Aorta (tissue), 5 donors: ENCODE results near the gene PUM1. TPM values are rescaled to one million over a fixed set of nuclear protein-coding genes. Genes with fewer than 3 reads are reported as not detected.
"Not testable (repeated sequence)": the region's sequence is repeated elsewhere in the genome, so short reads cannot be mapped to it uniquely, and the experiment has no call there.

Experiments
- ATAC-seq: fragments of 200-7000 bp; cut with Tn5 transposase; one replicate; pipeline ENCODE4 v1.9.1; 2022; ENCODE audit warnings: moderate library complexity; ENCODE audit not compliant: low FRiP score
- DNase-seq, 2 donors: peaks; one replicate each; pipeline ENCODE4 v3.0.0-alpha.2; 2020
- H3K27ac ChIP-seq, 2 donors: one replicate each; pipeline ENCODE4 v1.5.1; 2013; ENCODE audit warnings: low read length in 2 of 2, mild to moderate bottlenecking in 2 of 2, moderate library complexity in 2 of 2, control low read depth in 1 of 2, inconsistent platforms in 1 of 2, low read depth in 1 of 2
- H3K27me3 ChIP-seq, 2 donors: one replicate each; pipeline ENCODE4 v1.6.1; 2013; ENCODE audit warnings: control low read depth in 1 of 2, low read length in 1 of 2, mild to moderate bottlenecking in 1 of 2, moderate library complexity in 1 of 2; ENCODE audit not compliant: insufficient read depth in 2 of 2, control insufficient read depth in 1 of 2
- H3K36me3 ChIP-seq, 2 donors: one replicate each; pipeline ENCODE4 v1.6.1; 2013; ENCODE audit warnings: control low read depth in 1 of 2, low read length in 1 of 2, mild to moderate bottlenecking in 1 of 2; ENCODE audit not compliant: insufficient read depth in 2 of 2, control insufficient read depth in 1 of 2
- H3K4me1 ChIP-seq, 2 donors: one replicate each; pipeline ENCODE4 v1.6.1; 2013; ENCODE audit warnings: low read length in 2 of 2, control low read depth in 1 of 2, mild to moderate bottlenecking in 1 of 2, moderate library complexity in 1 of 2; ENCODE audit not compliant: insufficient read depth in 2 of 2, control insufficient read depth in 1 of 2
- H3K4me3 ChIP-seq, 2 donors: one replicate each; pipeline ENCODE4 v1.5.1; 2013; ENCODE audit warnings: low read length in 2 of 2, control low read depth in 1 of 2, mild to moderate bottlenecking in 1 of 2
- H3K9me3 ChIP-seq: one replicate; pipeline ENCODE4 v1.6.1; 2013; ENCODE audit warnings: mild to moderate bottlenecking, low read length; ENCODE audit not compliant: control insufficient read depth
- WGBS, 2 donors: extraction: QIAGEN DNeasy Blood & Tissue Kit; methylation state at CpG; one replicate each; pipeline ENCODE4 v1.1.7; 2013; 5-methylcytosine and 5-hydroxymethylcytosine counted together
- intact Hi-C, 2 donors: fragments of 100-400 bp; cut with DNase I; formaldehyde crosslinking; loops; one replicate each; pipeline versions ENCODE4 v1.14.2 to v1.15.0; 2022
- polyA plus RNA-seq, 2 donors: library from polyadenylated mRNA; stranded (reverse); fragments of 200-250 nt; gene quantifications; one replicate each; pipeline ENCODE4 v1.2.3, GENCODE V29; 2013
- total RNA-seq, 2 donors: library from RNA; stranded (reverse); fragmentation: NEBNext Ultra II Directional; extraction: Animal tissue kit (Norgen Biotek cat#: 25700); gene quantifications; one replicate each; pipeline ENCODE4 v1.2.1, GENCODE V29; 2021
- donor health status: healthy with polysubstance abuse.
- donor health status: Bipolar disorder and iron deficiency.
- donor health status: DM: no; HTN: no; CAD: no.
- donor health status: DM: no; HTN: no; CAD: no.
- donor health status: DM: yes; HTN: yes; CAD: no.

PUM1 gene
- total and polyA plus RNA-seq, 4 donors: 13.1 to 120 (median 63.2) TPM

- Histone ChIP-seq H3K27ac (no peak overlapping the region), H3K27me3 (no peaks in the 10 kb centered on the region), H3K4me3 (no peak overlapping the region), H3K4me1 (no peaks in the 10 kb centered on the region), H3K36me3 (no peaks in the 10 kb centered on the region), H3K9me3 (no peaks in the 10 kb centered on the region)
- ATAC-seq (no peak), DNase-seq (peak in 1 of 2 donors; percentile 26)
- 75 to 76% methylated on average over 4 of the region's 4 CpGs for WGBS, 2 donors
- intact Hi-C loops: no loop called here
These were observed 6.8 kb upstream of the PUM1 start for GRCh38 chr1:31072304-31072746.

- Histone ChIP-seq H3K27ac (no peak overlapping the region), H3K4me1 (no peaks in the 10 kb centered on the region), H3K27me3 (no peaks in the 10 kb centered on the region), H3K4me3 (no peak overlapping the region), H3K36me3 (no peaks in the 10 kb centered on the region), H3K9me3 (no peaks in the 10 kb centered on the region)
- WGBS, 2 donors: 78 to 80% methylated on average over 9 of the region's 9 CpGs
- intact Hi-C loops: no loop called here
- DNase-seq: peak in 1 of 2 donors; percentile 6
- no peak for ATAC-seq
These were observed 3.9 kb upstream of the PUM1 start for GRCh38 chr1:31069392-31069791.

GRCh38 chr1:31064718-31065309, 703 bp downstream of the PUM1 start:
- 0% methylated on average over 18 to 19 of the region's 19 CpGs for WGBS, 2 donors
- peak in 1 of 2 donors; percentile 60 for DNase-seq
- Histone ChIP-seq H3K27me3 (no peaks in the 10 kb centered on the region), H3K9me3 (no peaks in the 10 kb centered on the region), H3K4me1 (no peaks in the 10 kb centered on the region), H3K36me3 (no peaks in the 10 kb centered on the region), H3K4me3 (peak overlapping the region; percentile 66 to 78), H3K27ac (peak overlapping the region; percentile 70 to 93)
- peak; percentile 31 for ATAC-seq
- intact Hi-C loops: no loop called here

GRCh38 chr1:31064111-31064717, 1.3 kb downstream of the PUM1 start:
- Histone ChIP-seq H3K4me3 (peak overlapping the region; percentile 66 to 78), H3K27me3 (no peaks in the 10 kb centered on the region), H3K9me3 (no peaks in the 10 kb centered on the region), H3K4me1 (no peaks in the 10 kb centered on the region), H3K36me3 (no peaks in the 10 kb centered on the region), H3K27ac (no peak overlapping the region)
- DNase-seq (no peak), ATAC-seq (no peak)
- intact Hi-C loops: no loop called here
- 0% methylated on average over 8 of the region's 8 CpGs for WGBS, 2 donors

- intact Hi-C loops: no loop called here
- no peak overlapping the region for H3K27ac ChIP-seq
- H3K4me1 ChIP-seq: peaks cover 0 to 1% of the 10 kb centered on the region in 2 donors
- peak overlapping the region; percentile 21 to 78 for H3K4me3 ChIP-seq
- DNase-seq (no peak), ATAC-seq (no peak)
- peaks cover 0 to 2% of the 10 kb centered on the region in 2 donors for H3K36me3 ChIP-seq
- H3K9me3 ChIP-seq: no peaks in the 10 kb centered on the region
- H3K27me3 ChIP-seq: no peaks in the 10 kb centered on the region
- 5 to 7% methylated on average over 4 of the region's 4 CpGs for WGBS, 2 donors
These were observed 1.9 kb downstream of the PUM1 start for GRCh38 chr1:31063631-31064030.

- no peaks in the 10 kb centered on the region for H3K9me3 ChIP-seq
- ATAC-seq: no peak
- no peak for DNase-seq
- 62 to 72% methylated on average over 4 of the region's 4 CpGs for WGBS, 2 donors
- intact Hi-C loops: no loop called here
- H3K4me1 ChIP-seq: peaks cover 0 to 2% of the 10 kb centered on the region in 2 donors
- no peak overlapping the region for H3K4me3 ChIP-seq
- no peaks in the 10 kb centered on the region for H3K27me3 ChIP-seq
- no peak overlapping the region for H3K27ac ChIP-seq
- H3K36me3 ChIP-seq: peaks cover 0 to 3% of the 10 kb centered on the region in 2 donors
These were observed 2.6 kb downstream of the PUM1 start for GRCh38 chr1:31062867-31063380.

- H3K9me3 ChIP-seq, H3K27ac ChIP-seq, intact Hi-C loops, H3K4me3 ChIP-seq, H3K36me3 ChIP-seq, ATAC-seq, H3K4me1 ChIP-seq, H3K27me3 ChIP-seq: not testable (repeated sequence)
- WGBS, 2 donors: 71 to 73% methylated on average over 14 of the region's 14 CpGs
- peak in 1 of 2 donors; percentile 3 for DNase-seq
These were observed 3.2 kb downstream of the PUM1 start for GRCh38 chr1:31062162-31062866.

GRCh38 chr1:31058012-31058411, 7.5 kb downstream of the PUM1 start:
- intact Hi-C loops: no loop called here
- no peak overlapping the region for H3K4me3 ChIP-seq
- no peaks in the 10 kb centered on the region for H3K9me3 ChIP-seq
- WGBS, 2 donors: 88 to 92% methylated on average over 4 of the region's 4 CpGs
- ATAC-seq: no peak
- DNase-seq: peak in 1 of 2 donors; percentile 9
- H3K36me3 ChIP-seq: peaks cover 0 to 5% of the 10 kb centered on the region in 2 donors
- H3K4me1 ChIP-seq: peaks cover 0 to 9% of the 10 kb centered on the region in 2 donors
- no peaks in the 10 kb centered on the region for H3K27me3 ChIP-seq
- H3K27ac ChIP-seq: no peak overlapping the region
